GM19328 (cell line): ENCODE results near the gene SLTM.
"Not testable (repeated sequence)": the region's sequence is repeated elsewhere in the genome, so short reads cannot be mapped to it uniquely, and the experiment has no call there.

ENCODE experiments used
- ATAC-seq: cut with Tn5 transposase; IDR thresholded peaks from one replicate; pipeline ENCODE4 v1.9.1; 2021; ENCODE audit warnings: mild to moderate bottlenecking, moderate library complexity; ENCODE audit not compliant: unreplicated experiment

The SLTM gene

GRCh38 chr15:58929891-58930416 is 3.5 kb downstream of the SLTM start:
- ATAC-seq, result no peak

GRCh38 chr15:58926823-58927222 is 6.7 kb downstream of the SLTM start:
- ATAC-seq, result no peak

- ATAC-seq, result no peak
Observed at GRCh38 chr15:58924327-58924726, 9.2 kb downstream of the SLTM start.

- ATAC-seq, result no peak
Observed at GRCh38 chr15:58923696-58924300, 9.7 kb downstream of the SLTM start.

GRCh38 chr15:58923284-58923683 is 10.2 kb downstream of the SLTM start:
- ATAC-seq, result no peak

- ATAC-seq, result no peak
Observed at GRCh38 chr15:58921267-58921790, 12.2 kb downstream of the SLTM start.

GRCh38 chr15:58920447-58920846 is 13.0 kb downstream of the SLTM start:
- not testable (repeated sequence) for ATAC-seq

GRCh38 chr15:58919232-58919631 is 14.2 kb downstream of the SLTM start:
- ATAC-seq, result no peak

GRCh38 chr15:58918239-58918638 is 15.2 kb downstream of the SLTM start:
- no peak for ATAC-seq

- ATAC-seq, result not testable (repeated sequence)
Observed at GRCh38 chr15:58917613-58918129, 15.8 kb downstream of the SLTM start.

- ATAC-seq, result no peak
Observed at GRCh38 chr15:58916962-58917361, 16.5 kb downstream of the SLTM start.

- no peak for ATAC-seq
Observed at GRCh38 chr15:58910456-58910855, 23.0 kb downstream of the SLTM start.

- no peak for ATAC-seq
Observed at GRCh38 chr15:58909616-58910015, 23.9 kb downstream of the SLTM start.

- ATAC-seq, result no peak
Observed at GRCh38 chr15:58908550-58909309, 24.7 kb downstream of the SLTM start.

GRCh38 chr15:58900631-58901030 is 32.8 kb downstream of the SLTM start:
- no peak for ATAC-seq

GRCh38 chr15:58898150-58898680 is 35.3 kb downstream of the SLTM start:
- ATAC-seq, result no peak

GRCh38 chr15:58889363-58889762 is 44.1 kb downstream of the SLTM start:
- ATAC-seq, result no peak

GRCh38 chr15:58886921-58887320 is 46.6 kb downstream of the SLTM start:
- no peak for ATAC-seq

GRCh38 chr15:58883926-58884325 is 49.6 kb downstream of the SLTM start:
- ATAC-seq, result not testable (repeated sequence)

GRCh38 chr15:58882243-58882642 is 51.2 kb downstream of the SLTM start:
- ATAC-seq, result no peak

GRCh38 chr15:58880320-58880719 is 53.2 kb downstream of the SLTM start:
- ATAC-seq, result no peak
